ENCODE results near the gene GAB2.

DNA sequence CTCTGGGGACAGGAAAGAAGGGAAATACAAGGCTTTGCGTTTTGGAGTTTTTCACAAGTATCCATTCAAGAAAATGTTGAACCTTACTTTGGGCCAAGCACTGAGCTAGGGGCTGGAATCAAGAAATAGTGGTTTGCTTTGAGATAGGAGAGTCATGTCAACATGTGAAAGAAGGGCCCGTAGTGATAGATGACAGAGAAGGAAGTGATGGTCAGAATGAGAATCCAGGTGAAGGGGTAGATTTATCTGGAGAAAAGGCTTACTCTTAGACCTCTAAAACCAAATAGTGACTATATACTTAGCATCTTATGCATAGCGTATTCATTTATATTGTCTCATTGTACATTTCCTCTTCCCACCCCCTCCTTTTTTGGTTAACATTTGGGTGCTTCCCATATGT lies 87.3 kb downstream of the GAB2 start:
- TF ChIP-seq, protein P1, sequence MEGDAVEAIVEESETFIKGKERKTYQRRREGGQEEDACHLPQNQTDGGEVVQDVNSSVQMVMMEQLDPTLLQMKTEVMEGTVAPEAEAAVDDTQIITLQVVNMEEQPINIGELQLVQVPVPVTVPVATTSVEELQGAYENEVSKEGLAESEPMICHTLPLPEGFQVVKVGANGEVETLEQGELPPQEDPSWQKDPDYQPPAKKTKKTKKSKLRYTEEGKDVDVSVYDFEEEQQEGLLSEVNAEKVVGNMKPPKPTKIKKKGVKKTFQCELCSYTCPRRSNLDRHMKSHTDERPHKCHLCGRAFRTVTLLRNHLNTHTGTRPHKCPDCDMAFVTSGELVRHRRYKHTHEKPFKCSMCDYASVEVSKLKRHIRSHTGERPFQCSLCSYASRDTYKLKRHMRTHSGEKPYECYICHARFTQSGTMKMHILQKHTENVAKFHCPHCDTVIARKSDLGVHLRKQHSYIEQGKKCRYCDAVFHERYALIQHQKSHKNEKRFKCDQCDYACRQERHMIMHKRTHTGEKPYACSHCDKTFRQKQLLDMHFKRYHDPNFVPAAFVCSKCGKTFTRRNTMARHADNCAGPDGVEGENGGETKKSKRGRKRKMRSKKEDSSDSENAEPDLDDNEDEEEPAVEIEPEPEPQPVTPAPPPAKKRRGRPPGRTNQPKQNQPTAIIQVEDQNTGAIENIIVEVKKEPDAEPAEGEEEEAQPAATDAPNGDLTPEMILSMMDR (IDR thresholded peaks at IDR 0.05), result no peak
- TF ChIP-seq POLR2A (IDR thresholded peaks at IDR 0.05), result no peak
